ENCODE results near the gene LCN12.
A peak's percentile ranks its signal among the peaks of the same experiment; 100 is the strongest.

The LCN12 gene

DNA sequence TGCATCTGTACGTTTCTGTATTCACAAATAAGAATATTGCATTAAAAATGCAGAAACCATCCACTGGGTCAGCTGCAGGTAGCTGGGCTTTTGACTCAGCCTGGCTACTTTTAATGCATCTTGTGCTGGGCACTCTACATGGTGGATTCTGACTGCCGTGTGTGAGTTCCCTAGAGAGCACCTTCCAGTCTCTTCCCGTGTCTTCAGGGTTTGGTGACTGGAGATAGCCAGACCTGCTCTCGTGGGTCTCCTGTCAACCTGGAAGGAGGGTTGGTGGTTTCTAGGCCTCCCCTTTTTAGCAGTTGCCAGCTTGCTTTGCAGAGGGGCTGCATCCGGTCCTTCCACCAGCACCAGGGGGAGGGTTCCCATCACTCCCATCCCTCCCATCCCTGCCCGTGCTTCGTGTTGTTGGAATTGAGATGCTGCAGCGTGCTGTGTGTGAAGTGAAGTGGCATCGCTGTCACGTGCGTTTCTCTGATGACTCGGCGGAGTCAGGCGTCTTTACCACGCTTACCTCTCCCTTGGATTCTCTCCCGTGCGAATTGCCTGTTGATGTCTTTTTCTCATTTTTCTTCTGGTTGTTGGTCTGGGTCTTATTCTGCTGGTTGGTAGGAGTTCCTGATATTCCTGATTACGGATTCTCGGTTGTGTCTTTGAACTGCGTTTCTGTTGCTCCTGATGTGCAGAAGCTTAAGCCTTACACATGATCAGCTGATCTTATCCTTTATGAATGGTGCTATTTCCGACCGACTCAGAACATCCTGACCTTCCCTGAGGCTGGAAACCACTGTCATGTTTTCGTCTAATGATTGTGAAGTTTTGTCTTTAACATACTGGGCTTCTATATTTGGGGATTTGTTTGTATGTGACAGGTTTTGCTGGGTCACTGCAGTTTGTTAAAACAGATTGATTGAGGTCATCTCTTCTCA, 24.5 kb upstream of the LCN12 start:
- no peak for DNase-seq

DNA sequence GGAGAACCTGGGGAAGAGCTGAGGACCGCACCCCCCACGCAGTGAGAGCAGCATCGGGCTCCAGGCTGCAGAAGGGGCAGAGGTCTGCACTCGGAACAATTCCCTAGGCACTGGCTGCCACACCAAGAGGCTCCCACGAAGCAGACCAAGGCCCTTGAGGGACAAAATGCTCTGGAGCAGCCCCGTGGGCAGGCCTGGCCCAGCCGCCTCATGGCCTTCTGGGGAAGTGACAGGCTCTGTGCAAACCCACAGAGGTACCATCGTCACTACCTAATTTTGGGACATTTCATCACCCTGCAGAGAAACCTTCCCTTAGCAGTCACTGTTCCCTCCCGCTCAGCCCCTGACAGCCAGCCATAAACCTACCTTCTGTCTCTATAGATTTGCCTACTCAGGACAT, 23.5 kb upstream of the LCN12 start:
- peak; percentile 63 for DNase-seq

DNA sequence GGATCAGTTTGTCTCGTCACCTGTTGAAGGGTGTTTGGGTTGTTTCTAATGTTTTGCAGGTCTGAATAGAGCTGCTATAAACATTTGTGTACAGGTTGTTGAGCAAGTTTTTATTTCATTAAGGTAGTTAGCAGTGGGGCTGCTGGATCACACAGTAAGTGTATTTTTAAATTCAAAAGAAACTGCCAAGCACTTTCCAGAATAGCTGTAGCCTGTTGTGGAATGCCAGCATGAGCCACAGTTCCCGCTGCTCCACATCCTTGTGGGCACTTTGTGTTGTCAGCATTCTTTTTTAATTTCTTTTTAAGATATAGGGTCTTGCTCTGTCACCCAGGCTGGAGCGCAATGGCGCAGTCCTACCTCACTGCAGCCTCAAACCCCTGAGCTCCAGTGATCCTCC, 22.1 kb upstream of the LCN12 start:
- no peak for DNase-seq

DNA sequence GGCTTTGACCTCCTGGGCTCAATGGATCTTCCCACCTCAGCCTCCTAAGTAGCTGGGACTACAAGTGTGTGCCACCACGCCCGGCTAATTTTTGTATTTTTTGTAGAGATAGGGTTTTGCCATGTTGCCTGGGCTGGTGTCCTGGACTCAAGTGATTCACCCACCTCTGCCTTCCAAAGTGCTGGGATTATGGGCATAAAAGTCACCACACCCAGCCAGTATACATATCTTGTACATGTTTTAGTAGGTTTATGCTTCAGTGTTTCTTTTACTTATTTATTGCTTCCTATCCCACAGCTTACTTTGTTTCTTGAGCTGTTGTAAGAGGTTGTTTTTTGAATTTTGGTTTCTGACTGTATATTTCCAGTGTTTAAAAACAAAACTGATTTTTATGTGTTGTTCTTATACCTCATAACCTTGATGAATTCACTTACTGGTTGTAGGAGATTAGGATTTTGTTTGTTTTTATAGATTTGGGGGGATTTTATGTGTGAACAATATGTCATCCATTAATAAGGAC, 20.4 kb upstream of the LCN12 start:
- DNase-seq: no peak

DNA sequence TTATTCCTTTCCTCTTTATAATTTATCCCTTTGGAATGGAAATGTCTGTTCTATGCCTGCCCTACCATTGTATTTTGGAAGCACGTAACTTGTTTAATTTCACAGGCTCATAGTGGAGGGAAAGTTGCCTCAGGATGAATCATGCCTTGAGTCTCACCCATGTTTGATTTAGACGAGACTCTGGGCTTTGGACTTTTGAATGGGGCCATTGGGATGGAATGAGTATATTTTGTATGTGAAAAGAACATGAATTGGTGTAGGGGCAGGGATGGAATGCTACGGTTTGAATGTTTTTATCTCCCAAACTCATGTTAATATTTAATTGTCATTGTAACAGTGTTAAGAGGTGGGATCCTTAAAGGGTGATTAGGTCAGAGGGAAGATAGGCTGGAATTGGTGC, 17.8 kb upstream of the LCN12 start:
- no peak for DNase-seq

DNA sequence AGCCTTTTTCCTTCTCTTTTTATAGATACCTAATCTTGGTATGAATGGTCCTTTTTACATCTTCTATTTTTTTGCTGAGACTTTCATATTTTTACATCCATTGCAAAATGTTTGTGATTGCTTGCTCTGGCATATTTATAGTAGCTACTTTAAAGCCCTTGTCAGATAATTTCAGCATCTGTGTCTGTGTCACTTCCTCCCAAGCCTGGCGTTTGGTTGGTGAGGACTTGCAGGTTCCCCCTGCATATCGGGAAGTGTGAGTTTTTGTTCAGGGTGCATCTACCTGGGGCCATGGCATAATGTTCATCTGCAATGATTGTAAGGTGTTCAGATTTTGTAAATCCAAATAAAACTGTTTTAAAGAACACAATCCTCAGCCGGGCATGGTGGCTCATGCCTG, 16.4 kb upstream of the LCN12 start:
- peak; percentile 72 for DNase-seq

DNA sequence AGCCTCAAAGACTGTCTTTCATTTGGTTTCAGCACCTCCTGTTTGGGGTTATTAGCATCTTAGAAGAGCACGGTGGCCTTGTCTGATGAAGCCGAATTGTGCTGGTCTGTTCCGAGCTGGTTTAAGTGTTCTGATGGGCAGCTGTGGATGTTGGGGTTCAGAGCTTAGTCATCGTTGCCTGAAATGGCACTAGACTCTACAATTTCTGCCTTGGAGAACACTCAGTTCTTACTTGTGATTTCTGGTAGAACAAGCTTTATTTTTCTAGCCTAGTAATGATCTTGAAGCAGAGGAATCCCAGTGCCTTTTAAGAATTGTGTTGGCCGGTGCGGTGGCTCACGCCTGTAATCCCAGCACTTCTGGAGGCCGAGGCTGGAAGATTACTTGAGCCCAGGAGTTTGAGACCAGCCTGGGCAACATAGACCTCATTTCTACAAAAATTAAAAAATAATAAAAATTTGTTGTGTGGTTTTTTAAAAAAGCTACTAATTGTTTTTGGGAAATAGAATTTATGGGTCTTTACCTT, 15.4 kb upstream of the LCN12 start:
- no peak for DNase-seq

DNA sequence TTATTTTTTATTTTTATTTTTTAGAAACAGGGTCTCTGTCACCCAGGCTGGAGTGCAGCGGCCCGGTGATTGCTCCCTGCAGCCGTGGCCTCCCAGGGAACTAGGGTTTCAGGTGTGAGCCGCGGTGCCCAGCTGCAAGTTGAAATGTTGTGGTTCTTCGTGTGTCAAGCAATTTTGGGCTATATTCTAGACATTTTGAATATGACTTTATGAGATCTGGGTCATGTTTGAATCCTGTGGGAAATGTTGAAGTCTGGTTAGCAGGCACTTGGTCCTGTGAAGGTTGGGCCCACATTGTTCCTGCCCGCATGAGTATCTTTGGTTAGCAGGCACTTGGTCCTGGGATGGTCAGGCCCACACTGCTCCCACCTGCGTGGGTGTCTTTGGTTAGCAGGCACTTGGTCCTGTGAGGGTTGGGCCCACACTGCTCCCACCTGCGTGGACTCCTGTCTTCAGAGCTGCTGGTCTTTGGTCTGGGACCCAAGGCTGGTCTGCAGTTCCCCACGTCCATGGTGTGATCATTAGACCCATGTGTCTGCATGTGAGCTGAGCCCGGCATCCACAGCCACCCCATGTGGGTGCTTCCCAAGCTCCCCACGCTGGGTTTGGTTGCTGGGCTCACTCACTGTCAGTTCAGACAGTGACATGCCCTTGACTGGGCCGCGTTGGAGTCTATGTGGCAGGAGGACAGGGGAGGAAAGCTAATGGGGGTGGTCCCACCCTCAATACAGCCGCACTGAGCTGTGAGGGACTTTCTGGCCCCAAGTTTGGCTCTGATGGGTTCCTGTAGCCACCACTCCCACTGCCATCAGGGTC, 14.7 kb upstream of the LCN12 start:
- DNase-seq: no peak

DNA sequence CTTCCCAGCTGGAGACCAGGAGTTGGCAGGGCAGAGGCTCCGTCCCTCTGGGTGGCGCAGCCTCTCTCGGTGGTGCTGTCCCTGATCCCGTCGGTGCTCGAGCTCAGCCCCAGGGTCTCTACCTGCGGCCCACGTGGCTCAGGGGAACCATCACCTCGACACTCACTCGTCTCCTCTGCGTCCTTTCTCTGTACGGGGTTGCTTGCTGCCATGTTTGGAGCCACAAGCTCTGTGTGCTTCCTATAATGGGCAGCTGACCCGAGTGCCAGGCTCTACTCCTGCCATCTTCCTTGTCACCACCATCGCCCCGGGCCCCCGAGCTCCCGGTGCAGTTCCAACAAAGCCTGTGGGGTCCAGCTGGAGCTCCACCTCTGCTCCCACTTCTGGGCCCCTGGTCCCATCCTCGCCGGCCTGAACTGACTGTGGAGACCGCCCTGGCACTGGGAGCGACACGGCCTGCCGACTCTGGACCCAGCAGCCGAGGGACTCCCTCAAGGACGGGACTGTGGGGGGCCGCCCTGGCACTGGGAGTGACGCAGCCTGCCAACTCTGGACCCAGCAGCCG, 12.6 kb upstream of the LCN12 start:
- no peak for DNase-seq

DNA sequence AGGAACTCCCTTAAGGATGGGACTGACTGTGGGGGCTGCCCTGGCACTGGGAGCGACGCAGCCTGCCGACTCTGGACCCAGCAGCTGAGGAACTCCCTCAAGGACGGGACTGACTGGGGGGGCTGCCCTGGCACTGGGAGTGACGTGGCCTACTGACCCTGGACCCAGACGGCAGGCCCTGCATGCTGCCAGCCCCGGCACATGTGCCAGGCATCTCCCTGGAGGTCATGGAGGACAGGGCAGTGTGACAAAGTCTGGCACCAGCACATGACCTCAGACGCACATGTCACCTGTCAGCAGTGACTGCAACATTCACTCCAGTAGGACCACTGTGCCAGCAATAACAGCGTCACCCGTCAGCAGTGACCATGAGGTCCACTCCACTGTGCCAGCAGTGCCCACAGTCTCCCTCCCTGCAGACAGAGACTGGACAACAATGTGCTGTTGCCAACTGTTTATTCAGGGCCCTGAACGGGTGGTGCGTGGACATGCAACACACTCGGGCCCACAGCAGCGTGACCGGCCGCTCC, 12.0 kb upstream of the LCN12 start:
- DNase-seq: no peak

DNA sequence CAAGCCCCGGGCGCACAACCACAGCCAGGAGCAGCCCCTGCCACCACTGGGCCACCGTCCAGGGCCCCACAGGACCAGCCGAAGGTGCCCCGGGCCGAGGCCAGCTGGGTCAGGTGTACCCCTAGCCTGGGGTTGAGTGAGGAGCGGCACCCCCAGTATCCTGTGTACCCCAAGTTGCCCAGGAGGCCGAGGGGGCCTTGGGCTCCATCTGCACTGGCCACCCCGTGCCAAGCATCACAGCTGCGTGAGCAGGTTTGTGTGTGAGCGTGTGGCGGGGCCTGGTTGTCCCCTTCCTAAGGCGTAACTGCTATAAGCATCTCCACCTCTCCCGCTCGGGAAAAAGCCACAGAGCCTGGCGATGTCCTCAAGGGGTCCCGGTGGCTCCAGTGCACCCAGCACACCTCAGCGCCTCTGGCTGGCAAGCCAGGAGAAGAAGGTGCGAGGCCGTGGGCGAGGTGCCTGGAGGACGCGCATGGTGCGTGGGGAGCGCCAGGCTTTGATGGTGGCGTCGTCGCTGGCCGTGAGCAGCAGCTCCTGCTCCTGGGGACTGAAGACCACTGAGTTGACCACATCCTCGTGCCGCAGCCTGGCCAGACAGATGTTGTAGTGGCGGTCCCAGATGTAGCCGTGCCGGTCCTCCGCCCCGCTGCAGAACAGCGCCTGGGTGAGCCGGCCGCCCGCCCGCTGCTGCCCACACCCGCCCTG, 11.4 kb upstream of the LCN12 start:
- DNase-seq: no peak

DNA sequence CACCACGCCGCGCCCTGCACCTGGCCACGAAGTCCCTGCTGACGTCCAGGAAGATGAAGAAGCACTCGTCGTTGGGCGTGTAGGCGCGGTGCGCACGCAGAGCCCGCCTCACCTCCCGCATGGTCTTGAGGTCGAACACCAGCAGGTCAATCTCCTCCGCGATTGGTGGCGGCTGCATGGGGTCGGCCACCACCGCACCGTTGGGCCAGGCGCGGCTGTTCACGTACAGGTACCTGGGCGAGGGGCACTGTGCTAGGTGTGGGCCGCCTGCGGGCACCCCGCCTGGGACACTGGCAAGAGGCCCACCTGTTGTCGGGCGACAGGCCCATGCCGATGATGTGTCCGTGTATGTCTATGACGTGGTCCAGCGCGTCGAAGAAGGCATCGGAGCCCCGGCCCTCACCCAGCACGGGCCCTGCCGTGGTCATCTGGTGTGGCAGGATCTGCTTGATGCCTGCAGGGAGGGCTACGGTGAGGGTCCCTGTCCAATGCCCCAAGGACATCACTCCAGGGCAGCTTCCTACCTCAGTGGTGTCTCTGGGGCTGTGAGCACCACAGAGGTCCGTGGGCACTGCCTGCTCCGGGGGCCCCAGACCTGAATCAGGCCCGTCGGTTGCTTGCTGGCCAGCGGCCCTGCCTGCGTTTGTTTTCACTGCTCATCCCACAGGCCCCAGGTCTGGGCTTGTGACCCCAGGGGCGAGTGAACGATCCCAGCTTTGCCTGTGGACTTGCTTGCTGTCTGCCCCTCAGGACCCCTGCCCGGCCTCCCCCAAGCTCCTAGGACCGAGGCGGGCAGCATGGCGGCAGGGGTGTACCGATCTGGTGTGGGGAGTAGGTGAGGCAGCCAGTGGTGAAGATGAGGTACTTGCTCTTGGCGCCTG, 10.6 kb upstream of the LCN12 start:
- DNase-seq: no peak

DNA sequence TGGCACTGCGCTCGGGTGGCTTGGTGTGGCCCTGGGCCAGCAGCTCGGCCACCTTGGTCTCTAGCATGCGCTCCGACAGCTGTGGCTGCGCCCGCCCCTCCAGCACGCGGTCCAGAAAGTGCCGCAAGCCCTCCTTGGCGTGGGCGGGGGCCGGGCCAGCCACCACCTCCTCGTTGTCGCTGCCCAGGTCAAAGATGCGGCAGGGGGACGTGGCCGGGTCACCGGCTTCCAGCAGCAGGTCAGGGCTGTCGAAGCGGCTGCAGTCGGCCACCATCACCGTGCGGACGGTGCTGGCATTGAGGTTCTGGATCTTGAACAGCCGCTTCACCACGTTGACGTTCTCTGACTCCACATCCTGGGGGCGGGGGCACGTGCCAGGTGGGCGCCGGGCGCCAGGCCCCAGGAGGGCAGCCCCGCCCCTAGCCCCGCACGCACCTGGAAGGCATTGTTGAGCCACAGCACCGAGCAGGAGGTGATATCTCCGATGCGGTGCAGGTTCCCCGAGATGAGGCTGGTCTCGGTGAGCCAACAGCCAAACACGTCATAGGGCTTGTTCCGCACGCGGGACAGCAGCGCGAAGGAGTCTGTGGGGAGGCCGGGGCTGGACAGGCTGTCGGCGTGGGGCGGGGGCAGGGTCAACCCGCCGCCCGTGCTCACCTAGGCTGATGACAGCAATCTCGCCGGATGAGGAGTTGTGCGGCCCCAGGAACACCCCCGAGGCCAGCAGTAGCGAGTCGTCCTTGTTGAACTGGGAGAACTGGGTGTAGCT, 9.8 kb upstream of the LCN12 start:
- no peak for DNase-seq

DNA sequence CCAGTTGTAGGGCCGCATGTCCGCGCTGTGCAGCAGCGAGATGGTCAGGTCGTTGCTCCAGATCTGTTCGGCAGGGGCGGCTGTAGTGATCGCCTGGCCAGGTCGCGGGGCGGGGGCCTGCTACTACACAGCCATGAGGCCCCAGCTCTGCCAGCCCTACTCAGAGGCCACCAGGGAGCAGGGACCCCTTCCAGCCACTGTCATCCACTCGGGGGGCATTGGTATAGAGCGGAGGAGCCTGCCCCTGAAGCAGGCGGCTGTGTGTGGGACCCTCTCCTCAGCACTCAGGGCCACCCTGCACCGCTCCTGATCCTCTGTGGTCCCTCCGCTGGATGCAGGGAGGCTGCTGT, 9.2 kb upstream of the LCN12 start:
- DNase-seq: no peak

DNA sequence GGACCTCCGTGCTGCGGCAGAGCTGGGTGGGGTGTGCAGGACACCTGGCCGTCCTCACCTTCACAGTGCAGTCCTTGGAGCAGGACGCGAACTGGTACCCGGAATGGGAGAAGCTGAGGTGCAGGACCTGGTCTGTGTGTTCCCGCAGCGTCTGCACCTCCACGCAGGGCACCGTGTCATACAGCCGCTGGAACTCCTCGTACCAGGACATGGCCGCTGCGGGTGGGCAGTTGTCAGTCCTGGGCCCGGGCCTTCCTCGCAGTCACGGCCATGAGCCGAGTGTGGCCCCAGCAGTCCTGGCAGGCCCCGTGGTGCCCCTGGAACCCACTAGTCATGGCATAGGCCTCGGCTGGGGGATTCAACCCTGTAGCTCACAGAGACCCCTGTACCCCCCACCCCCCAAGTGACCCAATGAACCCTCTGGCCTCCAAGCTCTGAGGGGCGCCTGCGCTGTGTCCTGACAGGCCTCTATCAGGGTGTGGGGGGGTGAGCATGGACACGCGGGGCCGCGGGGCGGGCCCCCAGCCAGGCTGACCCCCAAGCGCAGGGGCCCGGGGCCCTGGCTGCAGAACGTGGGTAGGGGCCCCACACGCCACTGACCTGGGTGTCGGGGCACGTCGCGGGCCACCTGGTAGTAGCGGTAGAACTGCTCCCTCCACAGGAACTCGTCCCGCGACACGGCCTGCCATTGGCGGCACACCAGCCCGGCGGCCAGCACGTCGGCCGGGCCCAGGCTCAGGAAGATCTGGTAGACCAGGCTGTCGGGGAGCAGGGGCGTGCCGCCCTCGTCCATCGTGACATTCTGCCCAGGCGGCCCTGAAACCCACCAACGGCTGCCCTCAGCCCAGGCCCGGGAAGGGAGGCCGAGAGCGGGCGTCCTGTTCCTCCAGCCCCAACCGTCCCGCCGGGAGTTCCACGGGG, 8.5 kb upstream of the LCN12 start:
- DNase-seq: no peak

DNA sequence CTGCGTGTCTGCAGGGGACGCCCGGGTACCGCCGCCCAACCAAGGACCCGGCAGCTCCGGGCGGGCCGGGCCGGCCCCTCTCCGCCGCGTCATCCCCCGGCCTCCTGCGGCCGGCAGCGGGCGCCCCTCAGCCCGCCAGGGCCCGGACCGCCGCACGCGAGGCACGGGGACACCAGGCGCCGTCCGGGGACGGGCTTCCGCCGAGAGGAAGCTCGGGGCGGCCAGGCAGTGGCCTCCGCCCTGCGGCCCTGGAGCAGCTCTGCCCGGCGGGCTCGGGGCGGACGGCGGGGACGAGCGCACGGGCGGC, 7.9 kb upstream of the LCN12 start:
- no peak for DNase-seq

DNA sequence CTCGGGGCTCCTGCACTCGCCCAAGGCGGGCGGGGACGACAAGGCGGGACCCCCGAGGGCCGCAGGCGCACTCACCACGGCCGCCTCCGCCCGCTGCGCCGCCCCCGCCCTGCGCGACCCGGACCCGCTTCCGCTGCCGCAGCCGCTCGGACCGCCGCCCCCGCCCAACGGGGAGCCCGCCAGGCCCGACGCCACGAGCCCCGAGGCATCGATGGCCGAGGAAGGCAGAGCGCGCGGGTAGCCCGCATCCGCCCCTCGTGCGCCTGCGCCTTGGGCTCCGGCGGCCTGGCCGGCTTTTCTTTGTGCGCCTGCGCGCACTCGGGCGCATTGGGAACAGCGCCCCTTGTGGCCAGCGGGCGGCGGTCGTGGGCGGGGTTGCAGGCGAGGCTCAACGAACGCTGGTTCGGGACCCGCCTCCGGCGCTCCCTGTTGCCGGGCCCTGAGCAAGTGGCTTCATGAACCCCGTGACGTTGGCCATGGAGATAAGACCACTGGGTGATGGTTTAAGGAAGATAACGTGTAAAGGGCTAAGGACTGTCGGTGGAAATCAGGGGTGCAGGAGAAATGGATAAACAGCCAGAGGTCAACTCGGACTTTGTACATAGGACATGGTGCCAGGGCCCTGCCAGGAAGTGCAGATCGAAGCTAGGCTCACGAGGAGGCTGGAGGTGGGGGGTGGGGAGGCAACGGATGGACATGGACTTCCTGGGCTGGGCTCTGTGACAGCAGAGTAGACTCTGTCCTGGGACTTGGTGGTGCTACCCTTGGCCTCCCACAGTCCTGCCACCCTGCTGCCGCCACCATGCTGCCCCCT, 7.3 kb upstream of the LCN12 start, which contains the start of the genes C8G and FBXW5:
Gene C8G (plus strand): TSS at position 725 of the 814 bp plus-strand sequence. CDS start 78 bp downstream, at position 803.
Gene FBXW5 (minus strand): TSS at position 220 of the 814 bp plus-strand sequence. CDS start 655 bp downstream, outside the sequence.
- peak; percentile 88 for DNase-seq

All from MV-4-11 (cell line).